ENCODE measurements around the gene TRIP12.

GRCh38 chr2:229955663-229956062 is 33.9 kb upstream of the TRIP12 start:
- no peak for TF ChIP-seq ZFP41 (tag by site-specific recombination; IDR thresholded peaks at IDR 0.05; ENCODE audit: borderline replicate concordance)
- no peak for TF ChIP-seq ELK4 (IDR thresholded peaks at IDR 0.05; ENCODE audit: borderline replicate concordance, low read depth, low read length)
- TF ChIP-seq REST (tag by site-specific recombination; IDR thresholded peaks at IDR 0.05): no peak
- TF ChIP-seq ZNF16 (tag by site-specific recombination; IDR thresholded peaks at IDR 0.05; ENCODE audit: low read depth): no peak
- no peak for TF ChIP-seq PRDM10 (tag by site-specific recombination; IDR thresholded peaks at IDR 0.05)
- TF ChIP-seq ZBTB21 (tag by site-specific recombination; IDR thresholded peaks at IDR 0.05): no peak
- TF ChIP-seq CTCF (tag by site-specific recombination; IDR thresholded peaks at IDR 0.05): no peak
- no peak for TF ChIP-seq ZSCAN5A (tag by site-specific recombination; IDR thresholded peaks at IDR 0.05)
